GM19452 (cell line): ENCODE data around the gene CMTM3.
"Not testable (repeated sequence)": the region's sequence is repeated elsewhere in the genome, so short reads cannot be mapped to it uniquely, and the experiment has no call there.

Source experiments
- ATAC-seq: cut with Tn5 transposase; IDR thresholded peaks from one replicate; pipeline ENCODE4 v1.9.1; 2021; ENCODE audit not compliant: unreplicated experiment

CMTM3 gene

GRCh38 chr16:66608241-66609138 is 4.0 kb downstream of the CMTM3 start:
- peak; percentile 39 for ATAC-seq

DNA sequence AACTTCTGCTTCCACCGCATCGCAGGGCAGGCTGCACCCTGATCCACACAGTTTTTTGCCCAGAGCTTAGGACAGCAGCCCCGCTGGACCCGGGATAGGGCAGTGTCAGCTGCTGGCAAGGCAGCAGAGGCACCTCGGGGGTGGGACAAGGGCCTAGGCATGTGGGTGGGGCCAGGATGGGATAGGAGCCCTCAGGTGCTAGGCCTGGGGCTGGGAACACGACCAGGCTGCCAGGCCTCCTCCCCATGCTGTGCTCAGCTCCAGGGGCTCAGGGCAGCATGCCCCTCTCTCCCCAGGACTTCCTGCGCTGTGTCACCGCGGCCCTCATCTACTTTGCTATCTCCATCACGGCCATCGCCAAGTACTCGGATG is 4.6 kb downstream of the CMTM3 start:
- ATAC-seq: no peak

- no peak for ATAC-seq
These were observed 5.8 kb downstream of the CMTM3 start for GRCh38 chr16:66610111-66610820.

- not testable (repeated sequence) for ATAC-seq
These were observed 7.4 kb downstream of the CMTM3 start for GRCh38 chr16:66611911-66612310.

DNA sequence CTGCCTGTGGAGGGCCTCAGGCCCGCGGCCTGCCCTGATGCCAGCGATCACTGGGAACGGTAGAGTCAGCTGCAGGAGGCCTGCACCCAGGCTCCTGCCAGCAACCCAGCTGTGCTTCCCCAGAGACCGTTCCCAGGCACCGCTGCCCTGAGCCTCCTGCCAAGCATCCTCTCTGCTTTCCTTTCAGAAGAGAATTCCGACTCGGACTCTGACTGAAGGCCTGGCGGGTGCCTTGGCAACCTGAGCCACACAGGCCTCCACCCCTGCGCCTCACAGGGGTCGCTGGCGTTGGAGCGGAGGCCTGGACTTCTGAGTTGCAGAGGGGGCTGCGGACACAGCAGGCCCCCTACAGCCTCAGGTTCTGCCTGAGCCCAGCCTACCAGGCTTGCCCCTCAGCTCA is 7.9 kb downstream of the CMTM3 start:
- no peak for ATAC-seq

GRCh38 chr16:66614161-66614802 is 9.8 kb downstream of the CMTM3 start:
- no peak for ATAC-seq

DNA sequence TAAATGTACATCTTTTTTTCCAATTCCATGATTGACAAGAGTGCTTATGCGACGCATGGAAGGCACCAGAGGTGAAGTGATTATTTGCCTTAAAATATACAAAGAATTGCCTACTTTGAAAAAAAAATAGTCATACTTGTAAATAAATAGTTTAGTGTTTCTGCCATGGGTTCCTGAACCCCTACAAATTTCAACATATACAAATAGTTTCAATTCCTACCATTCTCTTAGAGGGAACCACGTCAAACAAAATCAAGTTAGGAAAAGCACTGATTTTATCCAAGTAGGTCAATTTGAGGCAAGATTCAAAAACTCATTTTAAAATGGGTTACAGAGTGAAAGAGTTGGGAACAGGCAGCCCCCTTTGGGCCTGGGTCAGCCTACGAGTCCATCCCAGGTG is 11.7 kb downstream of the CMTM3 start:
- no peak for ATAC-seq

DNA sequence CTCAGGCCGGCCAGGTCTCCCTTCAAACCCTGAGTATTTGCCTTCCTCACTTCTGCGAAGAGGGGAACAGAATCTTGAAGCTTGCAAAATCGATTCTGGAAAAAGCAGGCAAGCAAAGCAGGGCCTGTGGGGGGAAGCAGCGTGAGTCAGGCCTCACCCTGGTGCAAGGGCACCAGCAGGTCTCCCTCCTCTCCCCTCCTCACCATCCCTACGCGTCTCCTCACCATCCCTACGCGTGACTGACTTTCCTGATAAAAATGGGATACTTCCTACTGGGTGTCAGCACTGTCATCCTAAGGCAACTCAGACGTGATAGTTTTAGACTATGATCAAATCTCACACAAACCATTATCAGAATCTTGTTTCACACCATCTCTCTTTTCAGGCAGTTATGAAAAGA is 12.1 kb downstream of the CMTM3 start:
- no peak for ATAC-seq

- no peak for ATAC-seq
These were observed 12.5 kb downstream of the CMTM3 start for GRCh38 chr16:66617010-66617434.

DNA sequence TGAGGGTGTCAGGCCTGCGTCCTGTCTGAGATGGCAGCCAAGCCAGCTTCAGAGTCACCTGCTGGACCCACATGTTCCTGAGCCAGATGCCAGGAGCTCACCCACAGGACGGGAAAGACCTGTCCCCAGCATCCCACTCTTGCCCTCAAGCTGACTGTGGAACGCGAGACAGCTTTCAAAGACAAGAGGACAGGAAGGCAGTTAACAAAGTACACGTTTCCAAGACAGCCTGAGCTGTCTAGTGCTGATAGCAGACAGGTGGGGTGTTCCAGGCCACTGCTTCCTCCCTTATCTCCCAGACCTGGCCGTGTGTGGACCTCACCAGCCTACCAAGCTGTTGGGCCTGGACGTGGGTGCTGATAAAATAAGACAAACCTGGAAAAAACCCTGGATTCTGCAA is 13.2 kb downstream of the CMTM3 start:
- ATAC-seq: no peak

GRCh38 chr16:66618588-66619375 is 14.3 kb downstream of the CMTM3 start:
- ATAC-seq: no peak

GRCh38 chr16:66619534-66620428 is 15.3 kb downstream of the CMTM3 start:
- no peak for ATAC-seq

GRCh38 chr16:66620429-66620795 is 15.9 kb downstream of the CMTM3 start:
- no peak for ATAC-seq

GRCh38 chr16:66621973-66622372 is 17.5 kb downstream of the CMTM3 start:
- no peak for ATAC-seq

DNA sequence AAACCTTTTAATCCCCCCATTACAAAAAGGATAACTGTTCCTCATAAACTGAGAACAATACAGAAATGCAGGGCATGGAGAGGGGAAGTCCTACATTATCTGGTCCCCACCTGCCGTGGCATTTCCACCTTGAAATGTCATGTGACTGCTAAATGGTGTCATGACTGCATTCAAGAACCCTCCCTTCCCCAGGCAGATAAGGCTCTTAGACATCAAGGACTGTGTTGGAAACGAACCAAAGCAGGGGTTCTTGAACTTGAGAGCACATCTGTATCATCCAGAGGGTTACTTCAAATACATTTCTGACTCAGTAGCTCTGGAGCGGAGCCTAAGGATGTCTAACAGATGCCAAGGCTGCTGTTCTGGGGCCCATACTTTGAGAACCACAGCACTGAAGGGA is 18.4 kb downstream of the CMTM3 start:
- ATAC-seq: no peak

- ATAC-seq: no peak
These were observed 19.3 kb downstream of the CMTM3 start for GRCh38 chr16:66623755-66624154.

- not testable (repeated sequence) for ATAC-seq
These were observed 23.3 kb downstream of the CMTM3 start for GRCh38 chr16:66627611-66628378.

DNA sequence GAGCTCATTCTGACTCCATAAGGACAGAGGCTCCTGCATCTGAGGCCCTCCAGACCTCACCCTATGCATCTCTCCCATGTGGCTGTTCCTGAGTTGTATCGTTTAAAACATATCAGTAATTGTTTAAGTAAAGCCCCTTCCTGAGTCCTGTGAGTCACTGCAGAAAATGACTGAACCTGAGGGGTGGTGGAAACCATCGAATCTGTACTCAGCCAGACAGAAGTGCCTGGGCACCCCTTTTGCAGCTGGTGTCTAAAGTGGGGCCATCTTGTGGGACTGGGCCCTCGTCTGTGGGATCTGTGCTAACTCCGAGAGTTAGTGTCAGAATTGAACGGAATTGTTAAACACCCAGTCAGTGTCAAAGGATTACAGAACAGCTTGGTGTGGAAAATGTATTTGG is 25.4 kb downstream of the CMTM3 start:
- ATAC-seq: no peak

DNA sequence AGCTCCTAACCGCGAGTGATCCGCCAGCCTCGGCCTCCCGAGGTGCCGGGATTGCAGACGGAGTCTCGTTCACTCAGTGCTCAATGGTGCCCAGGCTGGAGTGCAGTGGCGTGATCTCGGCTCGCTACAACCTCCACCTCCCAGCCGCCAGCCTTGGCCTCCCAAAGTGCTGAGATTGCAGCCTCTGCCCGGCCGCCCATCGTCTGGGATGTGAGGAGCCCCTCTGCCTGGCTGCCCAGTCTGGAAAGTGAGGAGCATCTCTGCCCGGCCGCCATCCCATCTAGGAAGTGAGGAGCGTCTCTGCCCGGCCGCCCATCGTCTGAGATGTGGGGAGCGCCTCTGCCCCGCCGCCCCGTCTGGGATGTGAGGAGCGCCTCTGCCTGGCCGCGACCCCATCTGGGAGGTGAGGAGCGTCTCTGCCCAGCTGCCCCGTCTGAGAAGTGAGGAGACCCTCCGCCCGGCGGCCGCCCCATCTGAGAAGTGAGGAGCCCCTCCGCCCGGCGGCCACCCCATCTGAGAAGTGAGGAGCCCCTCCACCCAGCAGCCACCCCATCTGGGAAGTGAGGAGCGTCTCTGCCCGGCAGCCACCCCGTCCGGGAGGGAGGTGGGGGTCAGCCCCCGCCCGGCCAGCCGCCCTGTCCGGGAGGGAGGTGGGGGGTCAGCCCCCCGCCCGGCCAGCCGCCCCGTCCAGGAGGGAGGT is 26.2 kb downstream of the CMTM3 start:
- not testable (repeated sequence) for ATAC-seq
